ENCODE data around the gene HTR3E.
"Not testable (repeated sequence)": the region's sequence is repeated elsewhere in the genome, so short reads cannot be mapped to it uniquely, and the experiment has no call there.

Gene HTR3E

GRCh38 chr3:184096811-184097383 is at the start of gene HTR3E:
Gene HTR3E (plus strand): TSS chr3:184097064. CDS start chr3:184097530, 466 bp downstream.
- DNase-seq: no peak

GRCh38 chr3:184050217-184050847 is 46.5 kb upstream of the HTR3E start:
- no peak for ATAC-seq
- DNase-seq: no peak

More at GRCh38 chr3:184096811-184097383, at the start of gene HTR3E:
- ATAC-seq: no peak

- no peak for ATAC-seq
- DNase-seq: no peak
Observed at GRCh38 chr3:184052767-184053166, 44.1 kb upstream of the HTR3E start, which contains the start of gene HTR3C. Gene HTR3C (plus strand): TSS chr3:184053047. CDS start chr3:184053081, 34 bp downstream.

GRCh38 chr3:184058029-184058428 is 38.8 kb upstream of the HTR3E start:
- ATAC-seq (no peak), DNase-seq (no peak)

- DNase-seq: no peak
- no peak for ATAC-seq
Observed at GRCh38 chr3:184059424-184059823, 37.4 kb upstream of the HTR3E start.

- DNase-seq (no peak), ATAC-seq (no peak)
Observed at GRCh38 chr3:184062637-184063036, 34.2 kb upstream of the HTR3E start.

- DNase-seq (no peak), ATAC-seq (no peak)
Observed at GRCh38 chr3:184066211-184066610, 30.7 kb upstream of the HTR3E start.

DNA sequence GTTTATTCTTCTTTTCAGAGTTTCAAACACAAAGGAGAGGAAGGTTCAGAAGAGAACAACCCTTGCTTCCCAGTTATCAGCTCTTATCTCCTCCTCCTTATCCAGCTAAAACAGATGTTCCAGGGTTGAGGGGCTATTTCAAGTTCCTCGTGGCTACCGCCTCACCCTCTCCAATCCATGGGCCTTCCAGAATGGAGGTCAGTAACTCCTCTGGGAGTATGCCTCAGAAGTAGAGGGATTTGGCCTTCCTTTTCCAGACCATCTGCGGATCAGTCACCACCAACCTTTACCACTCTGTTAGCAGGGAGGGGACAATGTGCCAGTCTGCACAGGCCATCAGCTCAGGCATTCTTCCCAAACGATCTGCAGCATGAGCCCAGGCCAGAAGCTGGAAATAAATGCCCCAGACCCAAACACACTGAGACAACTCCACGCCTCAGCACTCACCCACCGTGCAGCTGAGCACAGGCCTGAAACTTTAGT is 29.2 kb upstream of the HTR3E start:
- ATAC-seq: no peak
- no peak for DNase-seq

DNA sequence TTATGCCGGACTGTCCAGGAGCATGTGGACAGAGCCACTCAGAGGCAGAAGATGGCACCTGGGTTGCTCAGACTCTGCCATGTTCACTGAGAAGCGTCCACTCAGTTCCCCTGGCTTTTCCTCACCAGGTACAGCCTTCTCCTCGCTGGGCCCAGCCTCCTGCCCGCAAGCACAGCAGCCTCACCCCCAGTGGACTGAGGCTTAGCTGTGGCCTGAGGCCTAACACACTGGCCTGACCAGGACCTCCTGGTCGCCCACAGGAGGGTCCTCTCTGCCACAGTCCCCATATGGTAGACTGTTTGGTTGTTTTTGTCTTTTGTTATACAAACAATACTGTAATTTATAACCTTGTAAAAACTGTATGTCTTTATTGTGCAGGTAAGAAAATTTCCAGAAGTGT is 28.5 kb upstream of the HTR3E start:
- no peak for DNase-seq
- ATAC-seq: no peak

- DNase-seq, ATAC-seq: not testable (repeated sequence)
Observed at GRCh38 chr3:184071142-184071541, 25.7 kb upstream of the HTR3E start.

GRCh38 chr3:184073621-184074020 is 23.2 kb upstream of the HTR3E start:
- no peak for ATAC-seq
- no peak for DNase-seq

GRCh38 chr3:184075901-184076300 is 21.0 kb upstream of the HTR3E start:
- ATAC-seq (no peak), DNase-seq (no peak)

DNA sequence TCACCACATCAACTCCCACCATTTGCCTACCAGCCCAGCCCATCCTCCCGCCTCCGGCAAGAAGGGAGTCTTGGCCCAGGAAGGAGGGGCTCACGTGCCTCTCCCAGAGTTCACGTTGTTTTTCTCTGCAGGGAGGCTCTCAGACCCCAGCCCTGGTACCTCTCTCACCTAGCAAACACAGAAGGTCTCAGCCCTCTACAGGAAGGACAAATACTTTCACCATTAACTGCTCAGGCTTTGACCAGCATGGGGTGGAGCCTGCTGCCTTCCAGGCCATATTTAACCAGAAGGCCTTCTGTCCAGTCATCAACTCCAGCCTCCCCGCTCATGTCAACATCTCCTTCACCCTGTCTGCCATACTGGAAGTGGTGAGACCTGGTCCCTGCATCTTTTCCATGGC is 19.0 kb upstream of the HTR3E start:
- ATAC-seq: no peak
- DNase-seq: no peak

GRCh38 chr3:184078851-184079250 is 18.0 kb upstream of the HTR3E start:
- DNase-seq (no peak), ATAC-seq (no peak)

- ATAC-seq (no peak), DNase-seq (no peak)
Observed at GRCh38 chr3:184081116-184081830, 15.6 kb upstream of the HTR3E start.

GRCh38 chr3:184082034-184082433 is 14.8 kb upstream of the HTR3E start:
- DNase-seq (no peak), ATAC-seq (no peak)

- DNase-seq (no peak), ATAC-seq (no peak)
Observed at GRCh38 chr3:184082465-184082864, 14.4 kb upstream of the HTR3E start.

DNA sequence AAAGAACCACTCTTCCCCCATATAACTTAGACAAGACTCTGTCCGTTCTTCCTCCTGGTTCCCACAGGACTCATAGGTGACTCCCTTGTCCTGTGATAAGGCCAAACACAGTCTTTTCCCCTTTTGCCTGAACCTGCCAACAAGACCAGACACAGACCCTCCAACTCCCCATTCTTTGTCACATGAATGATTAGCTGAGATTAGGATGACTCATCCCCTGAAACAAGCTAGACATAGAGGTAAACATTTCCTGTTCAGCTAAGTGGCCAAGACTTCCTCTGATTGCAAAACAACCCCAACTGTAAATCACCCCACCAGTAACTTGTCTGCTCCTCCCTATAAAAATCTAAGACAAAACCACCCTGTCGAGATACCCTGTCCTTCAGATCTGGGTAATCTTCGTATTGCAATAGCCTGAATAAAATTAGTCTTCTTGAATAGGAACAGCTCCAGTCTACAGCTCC is 11.4 kb upstream of the HTR3E start:
- ATAC-seq (no peak), DNase-seq (no peak)

DNA sequence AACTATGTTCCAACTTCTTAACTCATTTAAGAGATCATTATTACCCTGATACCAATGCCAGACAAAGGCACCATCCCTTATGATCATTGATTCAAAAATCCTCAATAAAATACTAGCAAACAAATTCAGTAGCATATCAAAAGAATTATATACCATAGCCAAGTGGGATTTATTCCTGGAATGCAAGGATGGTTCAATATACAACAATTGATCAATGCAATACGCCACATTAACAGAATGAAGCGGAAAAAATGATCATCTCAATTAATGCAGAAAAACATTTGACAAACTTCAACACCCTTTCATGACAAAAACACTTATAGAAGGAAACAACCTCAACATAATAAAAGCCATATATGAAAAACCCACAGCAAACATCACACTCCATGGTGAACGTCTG is 4.7 kb upstream of the HTR3E start:
- ATAC-seq: no peak
- DNase-seq: no peak

GRCh38 chr3:184097556-184097955 is 692 bp downstream of the HTR3E start:
- DNase-seq: no peak
- ATAC-seq: no peak

- ATAC-seq (no peak), DNase-seq (no peak)
Observed at GRCh38 chr3:184099806-184100686, 3.2 kb downstream of the HTR3E start.

DNA sequence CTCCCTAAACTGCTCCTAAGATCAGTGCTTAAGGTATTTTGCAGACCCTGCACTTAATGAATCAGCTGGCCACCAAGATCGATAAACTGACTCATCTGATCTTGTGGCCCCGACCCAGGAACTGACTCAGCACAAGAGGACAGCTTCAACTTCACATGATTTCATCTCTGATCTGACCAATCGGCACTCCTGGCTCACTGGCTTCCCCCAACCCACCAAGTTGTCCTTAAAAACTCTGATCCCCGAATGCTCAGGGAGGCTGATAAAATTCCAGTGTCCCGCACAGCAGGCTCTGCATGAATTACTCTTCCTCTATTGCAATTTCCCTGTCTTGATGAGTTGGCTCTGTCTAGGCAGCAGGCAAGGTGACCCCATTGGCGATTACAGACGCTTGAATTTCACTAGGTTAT is 13.5 kb downstream of the HTR3E start:
- ATAC-seq (no peak), DNase-seq (no peak)

All from stimulated activated naive CD8-positive, alpha-beta T cell treated with anti-CD3 and anti-CD28 coated beads, Interleukin-15, Interleukin-2, amounts not matched to agents 100 U/mL and 50 U/mL, for 24 hours (primary cell).